ENCODE measurements around the gene LRRC7. TPM values are rescaled to one million over a fixed set of nuclear protein-coding genes. Genes with fewer than 3 reads are reported as not detected.

LRRC7 gene
- total and polyA plus RNA-seq, 2 of the 8 experiments (the other 6 are each of a cell fraction or from before 2014, with no cell fraction given) = 0.03 to 0.17 TPM

GRCh38 chr1:69648486-69648885, 80.8 kb downstream of the LRRC7 start:
- H4K8ac ChIP-seq (ENCODE audit: extremely low read depth, insufficient read depth, low read length) = no peak overlapping the region
- H3K9ac ChIP-seq (replicated peaks in 1 of 4; ENCODE audit: extremely low read depth in 1 of 4, low read depth in 3 of 4, low read length in 3 of 4) = no peak overlapping the region
- no peak for DNase-seq (ENCODE audit: low read depth in 1 of 2, low spot score in 2 of 2)
- no peaks in the 10 kb centered on the region for H3K4me1 ChIP-seq (replicated peaks in 1 of 4; ENCODE audit: control insufficient read depth in 3 of 4, insufficient read depth in 4 of 4, low read length in 3 of 4)
- no peak overlapping the region for H2BK15ac ChIP-seq (ENCODE audit: low read length)
- no peaks in the 10 kb centered on the region for H3K23me2 ChIP-seq (ENCODE audit: low read depth, low read length)
- CTCF ChIA-PET (ENCODE audit: partially characterized antibody) = interaction anchor here (0.6 to 1.2 kb wide), 5 partner anchors 10 to 249 kb away, joined by 3 read pairs; no protein-coding TSS in a partner anchor
- POLR2A ChIA-PET (ENCODE audit: partially characterized antibody) = no interaction called here
- H2AFZ ChIP-seq (ENCODE audit: low read length) = peak overlapping the region; percentile 57; the same call in 1 of the 2 replicates
- H3K4me2 ChIP-seq (ENCODE audit: insufficient read depth in 1 of 2, low read depth in 2 of 2, low read length in 2 of 2) = no peak overlapping the region
- H3K4me3 ChIP-seq (ENCODE audit: extremely low read depth in 1 of 4, insufficient read depth in 2 of 4, low read depth in 3 of 4, low read length in 4 of 4) = no peak overlapping the region
- no peak overlapping the region for H3K27ac ChIP-seq (ENCODE audit: low read depth, low read length)
- H3K14ac ChIP-seq (ENCODE audit: insufficient read length) = no peak overlapping the region
- FAIRE-seq = no peak
- no peaks in the 10 kb centered on the region for H3K27me3 ChIP-seq (replicated peaks in 1 of 4; ENCODE audit: control insufficient read depth in 3 of 4, extremely low read depth in 1 of 4, insufficient read depth in 3 of 4, low read length in 3 of 4)
- no peak overlapping the region for H3K56ac ChIP-seq (replicated peaks; ENCODE audit: insufficient read length, low read depth, low read length)
- no peaks in the 10 kb centered on the region for H3K9me3 ChIP-seq (ENCODE audit: insufficient read depth in 2 of 2, low read depth in 1 of 2, low read length in 1 of 2)
- H2BK120ac ChIP-seq (replicated peaks; ENCODE audit: low read depth, low read length) = no peak overlapping the region
- H3K18ac ChIP-seq (ENCODE audit: extremely low read depth, low read length) = no peak overlapping the region
- no peak overlapping the region for H4K91ac ChIP-seq (replicated peaks; ENCODE audit: insufficient read length, low read length)
- H3K36me3 ChIP-seq (ENCODE audit: control insufficient read depth in 2 of 4, insufficient read depth in 4 of 4, low read length in 3 of 4) = no peaks in the 10 kb centered on the region
- no peaks in the 10 kb centered on the region for H4K20me1 ChIP-seq (replicated peaks in 1 of 2; ENCODE audit: control insufficient read depth in 1 of 2, insufficient read depth in 2 of 2, low read length in 2 of 2)
- no peak overlapping the region for H2BK20ac ChIP-seq (ENCODE audit: low read length)
- H3K4ac ChIP-seq (replicated peaks; ENCODE audit: insufficient read length, low read depth, low read length) = no peak overlapping the region
- H2BK5ac ChIP-seq (ENCODE audit: low read depth, low read length) = no peak overlapping the region
- H3K79me2 ChIP-seq (ENCODE audit: control insufficient read depth in 1 of 2, insufficient read depth in 2 of 2, low read length in 2 of 2) = no peaks in the 10 kb centered on the region
- H3K23ac ChIP-seq (ENCODE audit: insufficient read length) = no peak overlapping the region
- no peaks in the 10 kb centered on the region for H3K79me1 ChIP-seq (ENCODE audit: low read depth, low read length)
- H2AK5ac ChIP-seq (ENCODE audit: low read depth, low read length) = no peak overlapping the region
- no peak overlapping the region for H4K5ac ChIP-seq (ENCODE audit: insufficient read length, low read depth, low read length)
- TF ChIP-seq RNF2 (IDR thresholded peaks at IDR 0.05; ENCODE audit: borderline replicate concordance, low read depth, low read length, missing control alignments, poor library complexity, severe bottlenecking) (no peak), E2F6 (IDR thresholded peaks at IDR 0.05) (no peak), RFX5 (IDR thresholded peaks at IDR 0.05; ENCODE audit: borderline replicate concordance, low read depth, low read length) (no peak), HDAC2 (IDR thresholded peaks at IDR 0.05; ENCODE audit: borderline replicate concordance in 1 of 2, low read depth in 2 of 2, low read length in 2 of 2) (no peak)
- H2BK12ac ChIP-seq (ENCODE audit: low read depth, low read length) = no peak overlapping the region
